Effector CD8-positive, alpha-beta T cell (primary cell): Measurements from ENCODE around the gene ATP11B.
"Not testable (repeated sequence)": the region's sequence is repeated elsewhere in the genome, so short reads cannot be mapped to it uniquely, and the experiment has no call there.

Experiments used
- DNase-seq: peaks from one replicate; lab custom pipeline; 2025; lab: John Stamatoyannopoulos, UW

The ATP11B gene

DNA sequence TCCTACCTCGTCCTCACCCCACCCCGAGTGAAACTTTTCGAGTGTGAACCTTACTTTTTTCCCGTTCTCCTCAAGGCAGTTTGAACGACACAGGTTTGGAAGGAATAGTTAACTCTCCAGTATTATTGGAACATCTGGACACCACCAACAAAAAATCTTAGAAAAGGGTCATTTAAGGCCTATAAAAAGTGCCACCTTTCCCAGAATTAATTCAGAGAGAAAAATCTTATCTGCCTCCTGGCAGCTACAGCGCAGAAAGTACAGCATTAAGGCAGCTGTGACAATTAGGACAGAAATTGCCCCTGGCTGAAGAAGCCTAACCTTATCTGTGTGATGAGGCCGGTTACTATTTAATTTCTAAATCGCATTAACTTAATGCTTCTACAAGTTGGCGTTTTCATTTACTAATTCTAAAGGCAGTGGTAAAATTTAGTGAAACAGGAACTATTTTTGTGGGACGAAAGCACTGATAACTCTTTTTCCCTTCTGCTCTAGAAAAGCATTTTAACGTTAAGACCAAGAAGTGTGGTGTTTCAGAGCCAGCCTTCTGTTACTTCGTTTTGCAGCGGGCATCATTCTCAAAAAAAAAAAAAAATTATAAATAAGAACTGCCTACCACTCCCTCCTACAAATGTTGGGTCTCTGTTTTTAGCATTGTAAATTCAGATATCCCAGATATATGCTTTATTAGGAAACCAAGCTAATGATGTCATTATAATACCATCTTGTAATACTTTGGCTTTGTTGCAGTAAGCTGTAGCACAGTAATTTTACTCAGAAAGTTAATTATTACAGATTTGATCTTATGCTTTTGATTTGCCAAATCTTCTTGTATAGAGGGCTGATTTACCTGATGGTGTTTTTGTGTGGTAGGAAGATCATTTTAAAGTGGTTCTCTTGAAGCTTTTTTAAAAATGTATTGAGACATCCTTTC is 1.4 kb downstream of the ATP11B start:
- DNase-seq: no peak

DNA sequence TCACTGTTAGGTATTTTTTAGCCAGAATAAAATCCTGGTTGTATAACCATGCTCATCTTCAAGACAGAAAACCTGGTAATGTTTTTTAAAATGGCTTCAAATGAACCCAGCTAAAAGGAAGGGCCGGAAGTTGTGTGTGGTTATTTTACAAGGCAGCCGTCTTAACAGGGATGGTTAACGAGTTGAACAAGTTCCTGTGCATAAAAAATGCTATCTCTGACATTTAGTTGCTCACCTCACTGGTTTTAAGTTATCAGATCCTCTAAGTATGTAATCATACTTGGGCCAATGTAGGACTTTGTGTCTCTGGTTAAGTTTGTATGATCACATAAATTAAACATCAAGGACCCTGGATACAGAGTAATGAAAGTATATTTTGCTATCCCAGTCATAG is 2.1 kb downstream of the ATP11B start:
- DNase-seq: no peak

- DNase-seq: no peak
These were observed 3.0 kb downstream of the ATP11B start for GRCh38 chr3:182796310-182796709.

DNA sequence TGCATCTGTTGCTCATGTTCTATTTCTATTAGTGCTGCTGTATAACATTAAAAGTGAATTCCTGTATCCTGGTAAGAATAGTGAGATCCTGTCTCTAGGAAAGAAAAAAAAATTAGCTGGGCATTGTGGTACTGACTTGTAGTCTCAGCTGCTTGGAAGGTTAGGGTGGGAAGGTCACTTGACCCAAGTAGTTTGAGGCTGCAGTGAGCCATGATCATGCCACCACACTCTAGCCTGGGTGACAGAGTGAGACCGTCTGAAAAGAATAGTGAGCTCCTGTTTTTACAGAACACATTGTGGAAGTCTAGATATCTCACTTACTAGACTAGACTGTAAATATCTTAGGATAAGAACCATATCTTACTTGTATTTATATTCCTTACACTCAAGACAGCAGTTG is 4.6 kb downstream of the ATP11B start:
- DNase-seq: no peak

GRCh38 chr3:182799143-182799542 is 5.8 kb downstream of the ATP11B start:
- DNase-seq: not testable (repeated sequence)

DNA sequence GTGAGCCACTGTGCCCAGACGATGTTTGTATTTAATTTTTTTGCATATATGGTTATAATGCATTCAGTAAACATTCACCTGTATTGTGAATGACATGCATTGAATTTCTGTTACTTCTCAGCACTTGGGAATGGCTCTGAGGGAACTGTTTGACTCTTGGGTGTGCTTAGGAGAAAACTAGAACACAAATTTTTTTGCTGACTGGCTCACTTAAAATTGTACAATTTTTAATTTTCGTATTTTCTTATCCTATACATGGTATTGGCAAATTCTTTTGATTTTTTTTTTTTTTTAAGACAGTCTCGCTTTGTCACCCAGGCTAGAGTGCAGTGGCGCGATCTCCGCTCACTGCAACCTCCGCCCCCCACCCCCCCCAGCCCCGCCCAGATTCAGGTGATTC is 7.2 kb downstream of the ATP11B start:
- DNase-seq: no peak

DNA sequence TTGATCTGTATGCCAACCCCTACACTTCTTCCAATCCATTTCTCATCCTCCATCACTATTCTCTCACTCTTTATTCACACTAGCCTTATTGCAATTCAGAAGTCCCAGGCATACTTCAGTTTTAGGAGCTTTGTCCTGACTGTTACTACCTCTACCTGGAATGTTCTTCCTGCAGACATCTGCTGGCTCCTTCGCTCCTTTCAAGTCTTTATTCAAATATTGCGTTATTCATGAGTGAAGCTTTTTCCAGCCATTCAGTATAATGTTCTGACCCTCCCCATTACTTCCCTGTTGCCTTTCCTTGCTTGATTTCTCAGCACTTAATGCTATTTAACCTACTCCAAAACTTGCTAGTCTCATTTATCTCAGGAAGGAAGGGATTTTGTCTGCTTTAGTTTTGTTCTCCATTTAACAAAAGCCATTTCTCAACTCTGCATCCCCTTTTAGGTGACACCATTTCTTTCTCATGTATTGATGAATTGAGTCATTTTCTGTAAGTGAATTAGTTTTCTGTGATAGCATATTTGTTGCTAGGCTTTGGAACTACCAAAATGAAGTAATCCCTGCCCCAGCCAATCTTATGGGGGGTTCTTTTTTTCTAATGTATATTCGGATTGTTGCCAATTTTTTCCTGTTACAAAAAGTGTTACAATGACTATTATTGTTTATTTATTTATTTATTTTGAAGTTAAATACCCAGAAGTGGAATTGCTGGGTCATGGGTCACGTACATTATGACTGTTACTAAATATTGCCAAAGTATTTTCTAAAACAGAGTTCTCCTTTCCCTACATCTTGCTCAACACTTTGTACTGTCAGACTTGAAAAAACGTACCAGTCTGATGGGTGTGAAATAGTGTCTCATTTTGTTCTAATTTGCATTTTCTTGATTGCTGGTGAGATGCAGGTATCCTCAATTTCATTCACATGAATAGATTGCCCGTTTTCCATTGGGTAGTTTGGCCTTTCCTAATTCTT is 9.4 kb downstream of the ATP11B start:
- DNase-seq: no peak

- no peak for DNase-seq
These were observed 10.3 kb downstream of the ATP11B start for GRCh38 chr3:182803596-182803995.

- no peak for DNase-seq
These were observed 13.8 kb downstream of the ATP11B start for GRCh38 chr3:182807061-182807460.

DNA sequence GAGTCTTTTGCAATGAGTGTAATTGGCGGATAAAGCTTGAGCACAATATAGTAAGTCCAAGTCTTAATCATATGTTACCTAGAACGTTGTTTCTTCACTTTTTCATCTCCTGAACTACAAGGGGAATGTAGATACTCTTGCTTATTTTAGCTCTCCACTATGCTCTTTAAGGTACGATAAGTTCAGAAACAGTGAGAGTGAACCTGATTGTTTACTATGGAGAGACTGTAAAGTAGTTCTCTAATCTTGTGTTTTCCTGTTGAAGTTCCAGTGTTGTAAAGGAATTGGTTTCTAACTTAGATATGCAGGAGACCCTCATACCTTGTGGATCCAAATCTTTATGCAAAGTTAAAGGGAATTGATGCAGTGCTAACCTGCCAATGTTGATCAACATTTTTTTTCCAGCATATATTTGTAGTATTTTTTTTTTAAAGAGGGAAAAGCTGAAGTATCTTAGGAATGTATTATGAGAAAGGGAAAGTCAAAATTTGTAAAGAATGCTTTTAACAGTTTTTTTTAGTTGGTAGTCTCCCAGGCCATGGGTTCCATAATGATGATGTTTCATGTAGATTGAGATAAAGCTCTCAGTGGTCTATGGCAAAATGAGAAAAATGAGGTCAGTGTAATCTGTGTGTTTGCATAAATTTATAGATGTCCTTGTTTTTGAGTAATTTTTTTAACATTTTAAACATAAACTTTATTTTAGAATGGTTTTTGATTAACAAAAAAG is 14.9 kb downstream of the ATP11B start:
- no peak for DNase-seq

- DNase-seq: no peak
These were observed 16.2 kb downstream of the ATP11B start for GRCh38 chr3:182809531-182809930.

GRCh38 chr3:182810574-182811268 is 17.4 kb downstream of the ATP11B start:
- no peak for DNase-seq

GRCh38 chr3:182811269-182811596 is 17.9 kb downstream of the ATP11B start:
- DNase-seq: no peak

DNA sequence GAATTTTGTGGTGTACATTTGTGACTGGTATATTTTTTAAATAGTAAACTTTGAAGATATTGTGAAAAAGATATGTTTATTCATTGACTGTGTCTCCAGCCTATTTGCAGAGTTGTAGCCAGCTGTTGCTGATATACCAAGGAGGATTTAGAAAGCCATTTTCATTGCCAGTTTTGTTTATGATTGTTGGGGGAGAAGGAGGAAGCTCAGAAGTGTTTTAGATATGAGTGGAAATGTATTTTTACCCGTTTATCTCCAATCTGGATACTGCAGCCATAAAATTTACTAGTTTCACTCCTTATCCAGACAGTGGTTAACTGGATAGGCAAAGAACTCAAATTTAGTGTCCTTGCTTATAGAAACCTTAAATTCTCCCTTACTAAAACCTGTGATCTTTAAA is 18.8 kb downstream of the ATP11B start:
- DNase-seq: no peak

DNA sequence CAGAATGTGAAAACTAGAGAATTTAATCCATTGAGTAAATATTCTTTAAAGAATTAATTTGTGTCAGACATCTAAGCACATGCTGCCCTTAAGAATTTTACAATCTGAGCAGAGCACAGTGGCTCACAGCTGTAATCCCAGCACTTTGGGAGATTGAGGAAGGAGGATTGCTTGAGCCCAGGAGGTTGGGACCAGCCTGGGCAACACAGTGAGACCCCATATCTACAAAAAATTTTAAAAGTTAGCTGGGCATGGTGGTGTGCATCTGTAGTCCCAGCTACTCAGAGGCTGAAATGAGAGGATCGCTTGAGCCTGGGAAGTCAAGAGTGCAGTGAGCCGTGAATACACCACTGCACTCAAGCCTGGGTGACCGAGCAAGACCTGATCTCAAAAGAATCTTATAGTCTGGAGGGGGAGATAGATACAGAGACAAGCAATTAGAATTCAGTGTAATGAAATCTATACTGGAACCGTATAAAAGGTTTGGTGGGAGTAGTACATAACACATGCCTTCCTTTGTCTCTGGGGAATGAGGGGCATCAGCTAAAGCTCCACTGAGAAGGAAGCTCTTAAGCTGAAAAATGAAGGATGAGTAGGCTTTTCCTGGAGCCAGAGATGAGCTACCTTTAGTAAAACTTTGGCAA is 21.2 kb downstream of the ATP11B start:
- DNase-seq: no peak

GRCh38 chr3:182816181-182816580 is 22.9 kb downstream of the ATP11B start:
- DNase-seq: no peak

GRCh38 chr3:182818296-182818978 is 25.1 kb downstream of the ATP11B start:
- DNase-seq: no peak

DNA sequence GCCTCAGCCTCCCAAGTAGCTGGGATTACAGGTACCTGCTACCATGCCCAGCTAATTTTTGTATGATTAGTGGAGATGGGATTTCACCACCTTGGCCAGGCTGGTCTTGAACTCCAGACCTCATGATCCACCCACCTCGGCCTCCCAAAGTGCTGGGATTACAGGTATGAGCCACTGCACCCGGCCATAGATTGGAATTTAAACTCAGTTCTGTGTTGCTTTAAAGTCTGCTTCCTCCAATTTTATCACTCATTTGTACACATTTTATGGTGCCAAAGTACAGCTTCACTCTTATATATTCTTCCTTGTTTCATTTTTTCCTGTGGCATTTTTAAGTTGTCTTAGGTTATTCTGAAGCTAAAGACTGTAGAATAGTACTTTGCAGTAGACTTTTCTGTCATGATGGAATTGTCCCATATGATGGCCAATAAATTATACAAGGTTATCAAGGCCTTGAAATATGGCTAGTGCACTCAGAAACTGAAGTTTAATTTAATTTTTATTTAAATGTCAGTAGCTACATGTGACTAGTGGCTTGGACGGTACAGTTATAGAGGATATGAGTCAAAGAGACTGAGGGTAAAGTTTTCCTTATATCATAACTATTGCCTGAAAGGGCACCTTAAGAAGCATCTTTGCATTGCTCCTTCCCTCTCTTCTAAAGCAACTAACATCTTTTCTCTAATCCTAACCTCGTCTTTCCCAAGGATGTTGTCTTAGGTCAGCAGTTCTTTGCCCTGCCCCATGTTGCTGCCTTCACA is 28.1 kb downstream of the ATP11B start:
- DNase-seq: no peak

GRCh38 chr3:182822260-182822659 is 29.0 kb downstream of the ATP11B start:
- not testable (repeated sequence) for DNase-seq

DNA sequence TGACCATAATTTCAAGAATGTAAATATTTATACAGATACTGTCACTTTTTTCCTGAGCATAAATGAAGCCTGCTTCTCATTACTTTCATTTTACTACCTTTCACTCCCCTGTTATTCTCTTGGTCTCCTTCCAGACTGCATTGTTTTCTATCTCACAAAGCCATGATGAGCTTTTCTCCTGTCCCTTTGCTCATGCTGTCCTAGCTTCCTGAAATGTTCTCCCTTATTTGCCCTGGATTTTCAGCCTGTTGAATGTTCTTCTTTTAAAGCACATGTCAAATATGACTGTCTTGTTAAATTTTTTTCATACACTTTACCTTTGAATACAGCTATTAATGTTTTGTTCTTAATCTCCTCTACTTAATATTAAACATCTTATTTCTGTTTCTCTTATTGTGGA is 31.7 kb downstream of the ATP11B start:
- no peak for DNase-seq
